Measurements from ENCODE around the gene SGPP2. TPM values are rescaled to one million over a fixed set of nuclear protein-coding genes. Genes with fewer than 3 reads are reported as not detected.

SGPP2 gene
- total and polyA plus RNA-seq, 2 of the 4 experiments (the other 2 are of a cell fraction): not detected

DNA sequence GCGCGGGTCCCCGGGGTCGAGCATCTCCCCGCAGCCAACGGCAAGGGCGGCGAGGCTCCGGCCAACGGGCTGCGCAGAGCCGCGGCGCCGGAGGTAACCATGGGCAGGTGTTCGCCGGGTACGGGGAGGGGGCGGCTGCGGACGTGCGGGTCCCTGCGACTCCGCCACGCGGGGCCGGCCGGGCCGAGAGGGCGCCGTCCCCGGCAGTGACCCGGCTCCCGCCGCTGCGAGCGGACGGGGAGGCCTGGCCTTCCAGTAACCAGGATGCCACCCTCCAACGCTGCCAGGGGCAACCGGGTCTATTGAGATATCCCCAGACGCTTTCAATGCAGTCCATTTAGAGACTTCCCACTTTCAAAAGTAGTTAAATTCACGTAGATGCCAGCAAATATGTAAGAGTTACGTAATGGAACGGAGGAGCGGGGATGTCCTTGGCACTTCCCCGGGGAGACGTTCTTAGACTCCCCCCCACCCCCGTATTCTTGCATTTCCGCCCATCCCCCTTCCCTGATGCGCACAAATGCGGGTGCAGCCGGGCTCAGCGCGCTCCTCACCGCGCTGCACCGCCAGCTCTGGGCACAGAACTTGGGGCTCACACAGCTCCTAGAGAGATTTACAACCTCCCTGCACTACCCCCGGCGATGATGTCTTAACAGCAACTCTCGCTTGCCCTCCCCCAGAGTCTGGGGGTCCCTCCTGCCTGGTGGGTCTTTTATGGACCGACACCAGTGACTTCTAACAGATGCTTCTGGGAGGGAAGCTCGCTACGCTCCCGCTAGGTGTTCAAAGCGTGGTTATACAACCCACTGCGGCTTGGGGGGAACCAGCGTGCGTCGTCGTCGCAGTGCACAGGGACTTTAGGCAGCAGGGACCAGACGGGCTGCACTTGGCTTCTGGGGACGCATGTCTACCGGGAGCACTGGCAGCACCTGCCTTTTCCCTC, 657 bp downstream of the SGPP2 start (continued):
- no peak for TF ChIP-seq MAZ (IDR thresholded peaks at IDR 0.05; ENCODE audit: borderline replicate concordance, low read depth, low read length)

DNA sequence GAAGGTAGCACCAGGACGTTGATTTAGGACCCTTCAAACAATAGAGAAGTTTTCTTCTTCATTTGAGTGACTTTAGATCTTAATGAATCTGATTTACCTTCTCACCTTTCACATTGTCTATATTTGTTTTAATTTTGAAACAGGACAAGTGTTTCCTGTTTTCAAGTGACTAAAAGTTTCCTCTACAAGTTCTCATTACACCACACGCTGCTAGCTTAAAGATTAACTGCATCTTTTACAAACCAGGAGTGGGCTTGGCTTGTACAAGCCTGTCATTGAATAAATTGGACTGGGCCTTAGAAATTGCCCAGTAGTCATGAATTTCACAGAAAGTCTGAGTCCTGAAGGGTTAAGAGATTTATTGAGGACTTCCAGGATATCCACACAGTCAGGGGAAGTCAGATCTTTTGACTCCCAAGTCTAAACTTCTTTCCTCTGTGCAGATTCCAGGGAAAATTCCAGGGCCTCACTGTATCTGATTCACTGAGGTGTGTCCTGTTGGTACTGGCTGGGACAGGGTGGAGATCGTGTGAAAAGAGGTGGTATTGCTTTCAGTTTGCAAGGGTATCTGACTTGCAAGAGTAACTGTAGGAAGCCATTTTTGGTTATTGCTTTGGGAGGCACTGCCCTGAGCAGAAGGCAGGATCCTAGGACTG, 3.4 kb downstream of the SGPP2 start:
- TF ChIP-seq ELK1 (IDR thresholded peaks at IDR 0.05; ENCODE audit: borderline replicate concordance, low read depth, low read length) (no peak), MXI1 (IDR thresholded peaks at IDR 0.05; ENCODE audit: borderline replicate concordance, low read depth, low read length) (no peak), BHLHE40 (IDR thresholded peaks at IDR 0.05; ENCODE audit: low read depth, low read length) (no peak), CEBPB (IDR thresholded peaks at IDR 0.05; ENCODE audit: low read depth, low read length) (no peak), RFX5 (IDR thresholded peaks at IDR 0.05; ENCODE audit: low read depth, low read length) (no peak), RAD21 (IDR thresholded peaks at IDR 0.05; ENCODE audit: low read length) (no peak), SMC3 (IDR thresholded peaks at IDR 0.05; ENCODE audit: low read depth, low read length) (no peak)
- Histone ChIP-seq H3K79me1 (ENCODE audit: low read depth in 1 of 2, low read length in 2 of 2) (no peaks in the 10 kb centered on the region), H3K36me3 (ENCODE audit: control insufficient read depth, insufficient read depth, low read length) (no peaks in the 10 kb centered on the region), H3K27me3 (ENCODE audit: control insufficient read depth, insufficient read depth, low read length) (peaks cover 30% of the 10 kb centered on the region), H2AK9ac (replicated peaks; ENCODE audit: low read depth, low read length, poor library complexity) (no peak overlapping the region), H2AK5ac (ENCODE audit: low read depth, low read length) (no peak overlapping the region), H4K5ac (ENCODE audit: low read depth, low read length) (no peak overlapping the region), H4K91ac (ENCODE audit: insufficient read depth, low read depth, low read length) (no peak overlapping the region), H2AFZ (replicated peaks; ENCODE audit: low read length, poor library complexity) (no peak overlapping the region), H3K4me2 (ENCODE audit: low read depth, low read length) (no peak overlapping the region), H3K9ac (ENCODE audit: low read depth, low read length) (no peak overlapping the region), H3K4me1 (ENCODE audit: control insufficient read depth, insufficient read depth, low read length) (no peaks in the 10 kb centered on the region; the same call in 1 of the 2 replicates), H3K4ac (ENCODE audit: low read depth, low read length) (no peak overlapping the region), H3K56ac (ENCODE audit: extremely low read depth, insufficient read depth, low read length) (no peak overlapping the region), H3K9me3 (ENCODE audit: control insufficient read depth, insufficient read depth, low read length) (no peaks in the 10 kb centered on the region; the same call in 1 of the 2 replicates), H2BK5ac (ENCODE audit: low read depth, low read length, poor library complexity, severe bottlenecking) (no peak overlapping the region), H3K4me3 (ENCODE audit: insufficient read depth, low read depth, low read length) (no peak overlapping the region), H3K27ac (ENCODE audit: insufficient read depth, low read length) (no peak overlapping the region), H2BK15ac (ENCODE audit: low read depth, low read length) (no peak overlapping the region), H3K14ac (replicated peaks; ENCODE audit: low read depth, low read length) (no peak overlapping the region), H4K8ac (ENCODE audit: low read depth in 2 of 2, low read length in 2 of 2) (no peak overlapping the region), H3K18ac (ENCODE audit: low read depth, low read length) (no peak overlapping the region), H4K20me1 (ENCODE audit: insufficient read depth, low read length) (no peaks in the 10 kb centered on the region), H3K23ac (ENCODE audit: low read depth, low read length) (no peak overlapping the region), H3K9me1 (ENCODE audit: insufficient read depth, low read length) (no peaks in the 10 kb centered on the region), H2BK20ac (ENCODE audit: low read depth, low read length) (no peak overlapping the region), H2BK120ac (ENCODE audit: low read depth, low read length) (no peak overlapping the region)
- in situ Hi-C loops (cut with MboI; ENCODE audit: low sequenced_read_pairs): no loop called here
- dilution Hi-C loops (cut with HindIII; ENCODE audit: low sequenced_read_pairs, unreplicated experiment): no loop called here
- no peak for DNase-seq
- ChIA-PET POLR2A (ENCODE audit: unreplicated experiment) (no interaction called here), CTCF (no interaction called here)
- ATAC-seq (ENCODE audit: low read depth): no peak
- intact Hi-C loops (cut with micrococcal nuclease): no loop called here
- BruUV-seq (replicated peaks): no TSS peak
- no CpG with 5 or more reads among the region's 3 CpGs for WGBS, 2 experiments (ENCODE audit: extremely low coverage in 2 of 2, insufficient read length in 1 of 2)

Data from IMR-90 (cell line).